ENCODE data around the gene WDR47.
A peak's percentile ranks its signal among the peaks of the same experiment; 100 is the strongest.

WDR47 gene

DNA sequence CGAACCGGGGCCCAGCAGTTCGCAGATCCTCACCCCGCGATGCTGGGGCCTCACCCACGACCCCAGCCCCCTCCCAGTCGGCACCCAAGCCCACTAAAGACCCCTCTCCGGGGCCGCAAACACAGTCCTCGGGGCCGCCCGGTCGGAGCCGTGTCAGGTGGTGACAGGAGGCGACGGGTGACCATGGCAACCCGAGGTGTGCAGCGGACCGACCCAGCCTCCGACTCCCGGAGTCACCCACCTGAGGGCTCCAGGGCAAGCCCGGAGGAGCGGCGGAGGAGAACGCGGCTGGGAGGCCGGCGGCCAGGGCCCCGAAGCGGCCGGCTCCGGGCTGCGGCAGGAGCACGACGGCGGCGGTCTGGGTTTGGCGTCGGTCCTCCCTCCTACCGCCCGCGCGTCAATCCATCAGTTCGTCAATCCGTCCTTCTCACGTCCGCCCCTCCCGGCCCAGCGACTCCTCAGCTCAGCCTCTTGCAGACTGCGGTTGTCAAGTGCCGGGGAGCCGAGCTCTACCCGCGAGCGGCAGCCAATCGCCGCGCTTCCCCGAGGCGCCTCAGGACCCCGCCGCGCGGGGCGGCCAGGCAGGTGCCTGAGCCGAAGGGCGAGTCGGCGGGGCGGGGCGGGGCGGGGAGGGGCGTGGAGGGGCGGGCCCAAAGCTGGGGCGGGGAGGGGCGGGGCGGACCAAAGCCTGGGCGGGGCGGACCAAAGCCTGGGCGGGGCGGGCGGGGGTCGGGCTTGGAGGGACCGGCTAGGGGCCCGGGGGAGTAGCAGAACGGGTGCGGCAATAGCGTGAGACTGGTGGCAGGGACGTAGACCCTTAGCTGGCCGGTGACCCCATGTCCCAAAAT is at the start of gene WDR47:
Gene WDR47, minus strand, starts transcription at position 482 of the 848 bp plus-strand sequence. CDS start 18,590 bp downstream, outside the sequence.
- DNase-seq (ENCODE audit: low read depth): peak; percentile 96

DNA sequence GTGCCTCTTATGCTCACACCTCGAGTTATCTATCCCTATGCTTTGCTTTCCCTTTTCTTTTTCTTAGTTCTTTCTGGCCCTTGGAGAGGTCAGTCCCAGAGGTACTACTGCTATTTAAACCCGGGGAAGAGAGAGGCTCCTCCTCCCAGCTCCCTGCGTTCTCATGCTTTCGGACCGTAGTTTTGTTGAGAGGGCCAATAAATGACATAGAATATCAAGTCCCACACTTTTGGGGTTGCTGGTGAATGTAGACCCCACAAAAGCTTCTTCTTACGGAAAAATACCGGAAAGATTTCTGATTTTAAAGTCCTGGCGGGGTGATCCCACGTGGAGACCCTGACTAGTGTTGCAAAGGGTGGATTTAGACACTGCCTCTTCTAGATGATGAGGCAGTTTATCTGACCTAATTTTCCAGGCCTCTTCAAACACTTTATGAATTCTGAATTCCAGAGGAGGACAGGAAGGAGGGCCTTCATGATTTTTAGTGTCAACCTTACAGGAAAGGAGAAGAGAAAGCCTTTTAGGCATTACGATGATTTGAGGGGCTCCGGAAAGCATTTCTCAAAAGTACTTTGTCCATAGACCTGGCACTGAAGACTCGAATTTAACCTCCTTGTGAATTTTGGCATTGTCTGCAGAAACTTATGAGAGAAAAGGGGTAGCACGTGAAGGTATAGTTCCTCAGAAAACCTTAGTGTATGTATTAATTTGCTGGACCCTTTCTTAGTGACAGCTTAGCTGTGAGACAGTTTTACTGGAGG is 49.4 kb upstream of the WDR47 start:
- DNase-seq (ENCODE audit: low read depth): no peak

DNA sequence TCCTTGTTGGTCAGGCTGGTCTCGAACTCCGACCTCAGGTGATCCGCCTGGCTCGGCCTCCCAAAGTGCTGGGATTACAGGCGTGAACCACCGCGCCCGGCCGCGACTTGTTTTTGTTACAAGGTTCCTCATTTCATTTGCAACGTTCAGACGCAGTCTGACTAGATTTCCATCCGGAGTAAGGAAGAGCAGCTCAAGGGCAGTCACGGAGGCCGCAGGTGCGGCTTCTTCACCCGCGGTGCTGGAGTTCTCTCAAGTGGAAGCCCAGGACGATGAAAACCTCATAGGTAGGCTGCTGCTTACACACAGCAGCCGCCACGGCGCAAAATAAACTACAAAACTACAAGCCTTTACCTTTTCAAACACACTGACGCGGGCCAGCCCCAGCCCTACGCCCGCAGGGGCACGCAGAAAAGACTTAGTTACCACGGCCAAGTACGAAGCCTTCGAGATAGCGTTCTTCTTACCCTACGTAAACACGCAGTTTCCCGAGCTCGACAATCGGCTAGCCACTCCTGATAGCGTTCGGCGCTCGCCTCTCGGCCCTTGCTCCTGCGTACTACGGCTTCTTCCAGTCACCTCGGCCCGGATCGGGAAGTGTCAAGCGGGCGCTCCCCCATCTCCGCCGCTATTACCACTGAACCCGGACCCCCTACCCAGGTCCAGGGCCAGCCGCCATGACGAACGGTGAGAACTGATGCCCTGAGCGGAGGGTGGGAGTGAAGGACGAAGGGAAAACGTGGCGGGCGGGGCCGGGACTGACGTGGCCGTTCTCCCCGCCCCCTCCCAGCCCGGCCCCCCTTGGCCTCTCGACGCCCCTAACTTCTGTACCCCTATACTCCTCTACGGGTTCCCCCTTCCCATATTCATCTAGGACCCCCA is 48.5 kb upstream of the WDR47 start, which contains the start of gene TMEM167B:
Gene TMEM167B, plus strand, starts transcription at position 569 of the 882 bp plus-strand sequence. Its CDS starts 109 bp downstream, at position 678.
- DNase-seq (ENCODE audit: low read depth): peak; percentile 81

GRCh38 chr1:109089242-109090015 is 47.5 kb upstream of the WDR47 start:
- DNase-seq (ENCODE audit: low read depth): no peak

- no peak for DNase-seq (ENCODE audit: low read depth)
These were observed 42.9 kb upstream of the WDR47 start for GRCh38 chr1:109084563-109085517.

GRCh38 chr1:109083923-109084322 is 42.0 kb upstream of the WDR47 start:
- no peak for DNase-seq (ENCODE audit: low read depth)

DNA sequence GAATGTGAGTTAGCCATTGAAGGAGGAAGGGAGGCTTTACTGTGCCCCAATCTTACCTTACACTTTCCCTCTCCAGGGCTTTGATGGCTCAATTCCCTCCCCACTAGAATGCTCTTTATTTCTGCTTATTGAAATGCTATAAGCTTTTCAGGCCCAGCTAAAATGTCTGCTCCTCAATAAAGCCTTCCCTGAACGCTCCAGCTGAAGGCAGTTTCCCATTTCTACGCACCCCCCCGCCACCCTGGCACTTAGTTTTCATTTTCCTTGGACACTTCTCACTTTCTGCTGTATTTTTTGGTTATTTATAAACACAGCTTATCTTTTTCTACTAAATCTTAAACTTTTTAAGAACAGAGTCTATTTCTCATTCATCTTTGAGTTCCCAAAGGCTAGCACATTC is 41.6 kb upstream of the WDR47 start:
- no peak for DNase-seq (ENCODE audit: low read depth)

DNA sequence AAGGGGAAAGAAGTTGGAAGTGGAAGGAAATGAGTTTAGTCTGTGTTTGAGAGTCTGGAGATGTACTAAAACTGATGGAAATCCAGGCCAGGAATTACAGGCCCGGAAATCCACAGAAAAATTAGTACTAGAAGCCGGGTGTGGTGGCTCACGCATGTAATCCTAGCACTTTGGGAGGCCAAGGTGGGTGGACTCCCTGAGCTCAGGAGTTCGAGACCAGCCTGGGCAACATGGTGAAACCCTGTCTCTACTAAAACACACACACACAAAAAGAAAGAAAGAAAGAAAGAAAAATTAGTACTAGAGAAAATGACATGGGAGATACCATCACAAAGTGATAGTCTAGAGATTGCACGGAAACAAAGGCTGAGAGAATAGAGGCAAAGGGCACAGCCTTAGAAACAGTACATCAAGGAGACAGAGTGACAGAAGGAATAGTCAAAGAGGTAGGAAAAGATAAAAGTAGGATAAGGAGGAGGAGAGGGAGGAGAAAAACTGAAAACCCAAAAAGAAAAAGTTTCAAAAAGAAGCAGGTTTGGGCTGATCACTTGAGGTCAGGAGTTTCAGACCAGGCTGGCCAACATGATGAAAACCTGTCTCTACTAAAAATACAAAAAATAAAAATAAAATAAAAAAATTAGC is 38.7 kb upstream of the WDR47 start:
- no peak for DNase-seq (ENCODE audit: low read depth)

GRCh38 chr1:109079240-109079622 is 37.3 kb upstream of the WDR47 start:
- DNase-seq (ENCODE audit: low read depth): no peak

DNA sequence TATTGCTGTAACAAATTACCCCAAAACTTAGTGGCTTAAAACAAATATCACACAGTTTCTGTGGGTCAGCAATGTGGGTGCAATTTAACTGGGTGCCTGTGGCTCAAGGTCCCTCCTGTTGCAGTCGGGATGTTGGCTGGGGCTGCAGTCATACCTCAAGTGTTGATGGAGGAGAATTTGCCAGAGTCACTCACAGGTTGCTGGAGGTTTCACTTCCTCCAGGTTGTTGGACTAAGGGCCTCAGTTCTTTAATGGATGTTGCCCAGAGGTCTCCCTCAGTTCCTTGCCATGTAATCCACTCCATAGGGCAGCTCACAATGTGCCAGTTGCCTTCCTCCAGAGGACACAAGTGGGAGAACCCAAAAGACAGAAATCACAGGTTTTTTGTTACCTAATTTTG is 36.4 kb upstream of the WDR47 start:
- DNase-seq (ENCODE audit: low read depth): no peak

GRCh38 chr1:109075531-109076490 is 33.9 kb upstream of the WDR47 start, which contains the start of gene TAF13:
Gene TAF13, minus strand, starts transcription at chr1:109076003. Its CDS starts 56 bp downstream, at chr1:109075947.
- DNase-seq (ENCODE audit: low read depth): peak; percentile 88

DNA sequence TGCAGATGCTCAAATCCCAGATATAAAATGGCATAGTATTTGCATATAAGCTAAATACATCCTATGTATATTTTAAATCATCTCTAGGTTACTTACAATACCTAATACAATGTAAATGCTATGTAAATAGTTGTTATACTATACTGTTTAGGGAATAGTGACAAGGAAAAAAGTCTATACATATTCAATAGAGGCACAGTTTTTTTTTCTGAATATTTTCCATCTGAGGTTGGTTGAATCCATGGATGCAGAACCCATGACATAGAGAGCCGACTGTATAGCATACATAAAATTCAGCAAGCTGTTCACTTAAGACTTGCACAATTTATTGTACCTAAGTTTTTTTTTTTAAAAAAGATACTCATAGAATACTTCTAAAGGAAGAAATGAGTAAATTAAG is 27.4 kb upstream of the WDR47 start:
- DNase-seq (ENCODE audit: low read depth): no peak

GRCh38 chr1:109067883-109068282 is 26.0 kb upstream of the WDR47 start:
- no peak for DNase-seq (ENCODE audit: low read depth)

DNA sequence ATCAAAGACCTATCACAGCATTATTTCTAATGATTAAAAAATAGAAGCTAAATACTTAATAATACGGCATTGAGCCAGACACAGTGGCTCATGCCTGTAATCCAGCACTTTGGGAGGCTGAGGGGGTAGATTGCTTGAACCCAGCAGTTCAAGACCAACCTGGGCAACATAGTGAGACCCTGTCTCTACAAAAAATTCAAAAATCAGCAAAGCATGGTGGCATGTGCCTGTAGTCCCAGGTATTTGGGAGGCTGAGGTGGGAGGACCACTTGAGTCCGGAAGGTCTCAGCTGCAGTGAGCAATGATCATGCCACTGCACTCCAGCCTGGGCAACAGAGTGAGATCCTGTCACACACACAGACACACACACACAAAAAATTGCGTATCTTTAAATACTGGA is 23.2 kb upstream of the WDR47 start:
- DNase-seq (ENCODE audit: low read depth): no peak

DNA sequence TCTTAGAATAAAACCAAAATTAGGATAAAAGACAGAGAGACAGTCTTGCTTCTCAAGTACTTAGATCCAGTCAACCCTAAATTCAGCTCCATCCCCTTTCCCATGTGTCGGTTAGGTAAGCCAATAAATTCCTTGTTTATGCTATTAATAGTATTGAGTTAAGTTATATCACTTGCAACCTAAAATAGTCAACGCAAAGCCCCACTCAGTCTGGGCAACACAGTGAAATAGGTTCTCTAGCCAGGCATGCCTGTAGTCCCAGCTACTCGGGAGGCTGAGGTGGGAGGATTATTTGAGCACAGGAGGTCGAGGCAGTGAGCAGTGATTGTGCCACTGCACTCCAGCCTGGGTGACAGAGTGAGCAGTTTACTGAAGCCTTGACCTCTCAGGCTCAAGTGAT is 19.3 kb upstream of the WDR47 start:
- no peak for DNase-seq (ENCODE audit: low read depth)

- DNase-seq (ENCODE audit: low read depth): no peak
These were observed 18.8 kb upstream of the WDR47 start for GRCh38 chr1:109060707-109061106.

- DNase-seq (ENCODE audit: low read depth): no peak
These were observed 17.1 kb upstream of the WDR47 start for GRCh38 chr1:109059026-109059425.

GRCh38 chr1:109056064-109056463 is 14.2 kb upstream of the WDR47 start:
- DNase-seq (ENCODE audit: low read depth): no peak
